ENCODE measurements around the gene NOL8.

The NOL8 gene

GRCh38 chr9:92312887-92313623 lies 12.1 kb downstream of the NOL8 start:
- in situ Hi-C loops (cut with MboI; ENCODE audit: low sequenced_read_pairs): no loop called here

- in situ Hi-C loops (cut with MboI; ENCODE audit: low sequenced_read_pairs): no loop called here
Measured at GRCh38 chr9:92310562-92310961, 14.6 kb downstream of the NOL8 start.

DNA sequence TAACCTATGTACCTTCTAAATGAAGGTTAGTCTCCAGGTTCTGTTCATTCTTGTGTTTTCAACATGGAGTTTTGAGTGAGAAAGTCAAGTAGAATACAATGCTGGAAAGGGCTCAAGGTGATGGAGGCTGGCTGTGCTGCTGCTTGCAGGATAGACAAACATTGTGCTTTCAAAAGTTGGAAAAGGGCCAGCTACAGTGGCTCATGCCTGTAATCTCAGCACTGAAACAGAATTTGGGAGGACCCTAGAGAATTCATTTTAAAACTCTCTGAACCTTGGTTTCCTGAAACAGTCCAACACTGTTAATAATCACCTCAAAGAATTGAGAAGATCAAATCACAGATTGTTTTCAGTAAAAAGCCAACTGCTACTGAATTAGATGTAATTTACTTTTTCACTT lies 16.3 kb downstream of the NOL8 start:
- in situ Hi-C loops (cut with MboI; ENCODE audit: low sequenced_read_pairs): no loop called here

- in situ Hi-C loops (cut with MboI; ENCODE audit: low sequenced_read_pairs): no loop called here
Measured at GRCh38 chr9:92300936-92301335, 24.2 kb downstream of the NOL8 start.

DNA sequence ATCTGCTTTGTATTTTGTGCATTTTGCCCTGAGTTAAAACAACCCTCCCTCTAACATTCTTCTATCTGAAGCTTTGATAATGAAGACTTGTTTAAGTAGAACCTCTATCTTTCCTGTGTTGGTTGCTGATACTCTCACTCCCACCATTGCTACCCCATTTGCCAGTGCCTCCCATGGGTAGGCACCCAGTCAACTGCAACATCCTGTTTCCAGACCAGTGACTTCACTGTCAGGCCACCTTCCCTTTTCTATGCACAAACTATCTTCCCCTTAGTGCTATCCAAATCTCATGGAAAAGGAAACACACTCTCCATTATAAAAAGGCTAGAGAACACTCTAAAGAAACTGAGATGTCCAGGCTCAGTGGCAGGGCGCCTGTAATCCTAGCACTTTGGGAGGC lies 26.0 kb downstream of the NOL8 start:
- in situ Hi-C loops (cut with MboI; ENCODE audit: low sequenced_read_pairs): no loop called here

- in situ Hi-C loops (cut with MboI; ENCODE audit: low sequenced_read_pairs): no loop called here
Measured at GRCh38 chr9:92298036-92298435, 27.1 kb downstream of the NOL8 start.

GRCh38 chr9:92297611-92298010 lies 27.5 kb downstream of the NOL8 start:
- in situ Hi-C loops (cut with MboI; ENCODE audit: low sequenced_read_pairs): no loop called here

DNA sequence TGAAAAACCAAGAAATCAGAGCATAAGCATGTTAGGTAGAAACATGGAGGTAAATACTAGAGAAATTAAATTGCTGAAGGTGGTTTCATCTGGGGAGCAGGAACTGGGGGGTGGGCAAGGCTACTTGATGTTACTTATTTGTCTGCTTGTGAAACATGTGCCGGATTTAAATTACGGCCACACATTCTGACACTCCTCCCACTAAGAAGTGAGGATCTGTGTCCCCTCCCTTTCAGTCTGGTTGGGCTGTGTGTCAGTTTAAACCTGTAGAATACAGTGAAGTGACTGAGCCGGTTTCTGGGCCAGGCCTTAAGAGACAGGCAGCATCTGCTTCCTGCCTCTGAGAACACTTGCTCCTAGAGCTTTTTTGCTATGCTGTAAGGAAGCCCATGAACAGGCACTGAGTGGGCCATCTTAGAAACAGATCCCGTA lies 29.3 kb downstream of the NOL8 start:
- in situ Hi-C loops (cut with MboI; ENCODE audit: low sequenced_read_pairs): no loop called here

DNA sequence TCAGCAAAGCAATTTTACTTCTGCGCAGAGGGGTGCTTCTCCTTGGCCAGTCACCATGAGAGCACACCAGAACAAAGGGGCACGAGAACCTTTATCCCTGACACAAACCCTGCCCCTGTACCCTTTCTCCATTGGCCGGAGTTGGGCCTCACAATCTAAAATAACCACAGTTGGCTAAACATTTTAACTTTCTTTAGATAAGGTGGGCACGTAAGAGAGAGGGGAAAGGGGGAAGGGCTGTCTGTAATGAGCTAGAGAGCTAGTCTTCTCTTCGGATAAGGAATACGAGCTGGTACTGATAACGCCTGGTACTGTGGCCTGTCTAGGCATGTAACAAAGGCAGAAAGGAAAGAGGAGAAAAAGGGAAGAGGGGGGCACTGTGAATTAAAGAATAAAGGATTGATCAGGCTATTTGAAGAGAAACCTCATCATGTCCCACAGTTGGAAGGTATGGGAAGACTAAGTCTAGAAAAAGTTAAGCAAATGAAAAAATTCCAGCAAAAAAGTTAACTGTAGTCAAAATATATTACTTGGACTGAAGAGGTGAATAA lies 29.8 kb downstream of the NOL8 start:
- in situ Hi-C loops (cut with MboI; ENCODE audit: low sequenced_read_pairs): no loop called here

DNA sequence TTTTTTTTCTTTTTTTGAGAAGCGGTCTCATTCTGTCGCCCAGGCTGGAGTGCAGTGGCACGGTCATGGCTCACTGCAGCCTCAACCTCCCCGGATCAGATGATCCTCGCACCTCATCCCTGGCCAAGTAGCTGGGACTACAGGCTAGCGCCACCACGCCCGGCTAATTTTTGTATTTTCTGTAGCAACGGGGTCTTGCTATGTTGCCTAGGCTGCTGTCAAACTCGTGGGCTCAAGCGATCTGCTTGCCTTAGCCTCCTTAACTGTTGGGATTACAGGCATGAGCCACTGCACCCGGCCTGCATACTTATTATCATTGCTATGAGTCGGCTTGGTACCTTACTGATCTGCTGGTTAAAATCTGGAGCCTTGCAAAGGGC lies 30.9 kb downstream of the NOL8 start:
- in situ Hi-C loops (cut with MboI; ENCODE audit: low sequenced_read_pairs): no loop called here

GRCh38 chr9:92293452-92294296 lies 31.5 kb downstream of the NOL8 start, which contains the start of gene IARS1:
IARS1 (minus strand) TSS chr9:92293697; CDS start chr9:92289419, 4,278 bp downstream.
- in situ Hi-C loops (cut with MboI; ENCODE audit: low sequenced_read_pairs): no loop called here

- in situ Hi-C loops (cut with MboI; ENCODE audit: low sequenced_read_pairs): no loop called here
Measured at GRCh38 chr9:92293075-92293354, 32.1 kb downstream of the NOL8 start.

DNA sequence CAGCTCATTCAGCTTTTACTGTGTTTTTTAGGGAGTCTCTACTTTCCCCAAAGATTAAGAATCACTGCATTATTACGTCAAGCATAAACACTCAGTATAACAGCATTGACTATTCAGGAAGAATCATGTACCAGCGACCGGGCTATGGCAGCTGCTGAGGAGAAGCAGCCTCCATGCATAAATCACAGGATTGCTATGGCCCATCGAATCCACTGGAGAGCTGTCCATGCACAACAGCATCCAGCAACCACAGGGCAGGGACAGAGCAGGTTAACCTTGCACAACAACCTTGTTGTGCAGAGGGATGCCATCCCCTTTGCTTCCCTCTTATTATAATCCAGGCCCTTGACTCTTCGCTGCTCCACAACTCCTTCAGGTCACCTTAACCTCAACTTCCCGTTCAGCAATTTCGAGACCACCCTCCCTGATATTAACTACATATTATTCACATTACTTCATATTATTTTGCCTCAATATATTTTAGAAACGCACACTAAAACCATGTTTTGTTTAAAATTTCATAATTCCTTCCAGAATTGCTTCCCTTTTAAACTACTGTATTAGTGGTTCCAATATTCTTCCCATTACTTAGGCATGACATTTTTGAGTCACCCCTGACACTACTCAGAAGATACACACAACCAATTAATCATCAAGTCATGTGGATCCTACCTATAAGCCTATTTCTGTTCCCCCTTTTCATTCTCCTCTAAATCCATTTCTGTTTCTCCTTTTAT lies 32.6 kb downstream of the NOL8 start:
- in situ Hi-C loops (cut with MboI; ENCODE audit: low sequenced_read_pairs): no loop called here

DNA sequence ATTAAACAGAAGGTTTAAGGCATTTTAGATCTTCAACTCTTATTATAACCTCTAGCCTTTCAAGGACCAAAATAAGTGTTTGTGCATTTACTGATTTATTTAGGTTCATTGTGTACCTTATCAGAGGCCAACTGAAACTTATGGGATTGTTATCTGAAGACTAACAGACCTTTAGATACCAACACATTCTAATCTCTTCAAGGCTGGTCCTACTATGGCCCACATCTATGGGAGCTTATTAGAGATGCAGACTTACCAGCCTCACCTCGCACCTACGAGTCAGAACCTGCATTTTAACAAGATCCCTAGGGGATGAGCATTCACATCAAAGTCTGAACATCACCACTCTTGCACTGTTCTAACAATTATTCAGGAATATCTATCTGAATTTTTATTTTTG lies 33.6 kb downstream of the NOL8 start:
- in situ Hi-C loops (cut with MboI; ENCODE audit: low sequenced_read_pairs): no loop called here

DNA sequence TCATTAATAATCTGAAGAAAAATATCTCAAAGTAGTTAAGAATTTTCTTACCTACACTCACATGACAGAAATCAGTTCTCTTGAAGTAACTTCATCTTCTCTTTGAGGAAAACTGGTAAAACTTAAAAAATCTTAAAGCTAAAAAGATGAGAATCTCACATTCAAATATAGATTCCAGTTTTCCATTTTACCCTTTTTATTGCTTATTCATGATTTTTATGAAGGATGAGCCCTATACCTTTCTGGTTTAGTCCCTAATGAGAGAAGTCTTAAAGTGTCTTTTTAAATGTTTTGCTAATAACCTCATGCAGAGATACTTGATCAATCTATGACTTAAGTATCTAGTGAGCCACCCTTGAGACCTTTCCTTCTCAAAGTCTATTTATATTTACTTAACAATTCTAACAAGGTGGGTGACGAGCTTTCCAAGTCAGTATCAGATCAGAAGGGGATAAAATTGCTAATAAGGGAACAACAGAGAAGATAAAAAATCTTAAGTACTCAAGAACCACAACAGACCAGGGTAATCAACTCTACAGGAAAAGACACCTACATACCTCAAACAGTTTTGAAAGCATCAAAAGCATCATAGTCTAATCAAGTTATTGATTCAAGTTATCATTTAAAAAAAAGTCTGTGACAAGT lies 34.2 kb downstream of the NOL8 start:
- in situ Hi-C loops (cut with MboI; ENCODE audit: low sequenced_read_pairs): no loop called here

DNA sequence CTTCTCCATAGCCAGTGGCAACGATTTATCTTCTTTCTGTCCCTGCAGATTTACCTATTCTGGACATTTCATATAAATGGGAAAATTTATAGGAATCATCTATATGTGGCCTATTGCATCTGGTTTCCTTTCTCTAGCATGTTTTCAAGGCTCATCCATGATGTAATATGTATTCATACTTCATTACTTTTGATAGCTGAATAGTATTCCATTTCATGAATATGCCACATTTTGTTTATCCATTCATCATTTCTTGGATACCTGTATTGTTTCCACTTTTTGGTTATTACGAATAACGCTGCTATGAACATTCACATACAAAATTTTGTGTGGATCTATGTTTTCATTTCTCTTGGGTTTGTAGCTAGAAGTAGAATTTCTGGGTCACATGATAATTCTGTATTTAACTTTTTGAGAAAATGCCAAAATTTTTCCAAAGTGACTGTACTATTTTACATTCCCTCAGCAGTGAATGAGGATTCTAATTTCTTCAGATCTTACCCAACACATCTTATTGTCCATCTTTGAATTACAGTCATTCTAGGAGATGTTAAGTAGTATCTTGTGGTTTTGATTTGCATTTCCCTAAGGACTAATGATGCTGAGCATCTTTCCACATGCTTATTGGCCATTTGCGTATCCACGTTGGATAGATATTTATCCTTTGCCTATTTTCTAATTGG lies 35.3 kb downstream of the NOL8 start:
- in situ Hi-C loops (cut with MboI; ENCODE audit: low sequenced_read_pairs): no loop called here

DNA sequence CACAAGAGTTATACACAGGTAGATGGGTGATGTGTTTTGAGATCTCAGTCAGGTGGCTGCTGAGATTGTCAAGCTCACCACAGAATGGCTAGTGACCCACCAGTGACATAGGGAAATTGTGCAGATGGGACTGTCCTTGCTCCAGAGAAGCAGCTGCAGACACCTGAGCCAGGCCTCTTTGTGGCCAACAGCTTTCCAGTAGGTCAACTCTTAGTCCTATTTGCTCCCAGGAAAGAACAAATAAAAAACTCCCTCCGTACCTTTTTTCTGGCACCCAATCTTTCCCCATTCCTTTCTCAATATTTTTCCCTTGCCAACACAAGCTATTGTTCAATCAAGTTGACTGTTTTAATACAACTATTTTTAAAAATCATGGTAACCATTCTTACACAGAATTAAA lies 45.8 kb downstream of the NOL8 start:
- in situ Hi-C loops (cut with MboI; ENCODE audit: low sequenced_read_pairs): no loop called here

DNA sequence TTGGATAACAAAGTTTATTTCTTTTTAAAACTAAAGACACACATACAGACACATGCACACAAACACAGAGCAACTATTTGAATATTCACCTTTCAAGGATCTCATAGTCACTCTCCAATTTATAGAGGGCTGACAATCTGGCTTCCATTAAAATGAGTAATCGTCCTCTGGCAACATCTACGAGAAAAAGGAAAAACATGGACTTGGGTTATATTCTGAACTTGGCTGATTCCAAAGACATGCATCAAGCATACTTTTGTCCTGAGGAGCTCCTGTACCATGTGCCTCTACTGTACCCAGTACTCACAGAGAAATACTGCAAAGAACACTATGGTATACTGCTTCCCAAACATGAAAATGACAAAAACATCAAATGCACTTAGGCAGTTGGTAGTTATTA lies 47.0 kb downstream of the NOL8 start:
- in situ Hi-C loops (cut with MboI; ENCODE audit: low sequenced_read_pairs): no loop called here

DNA sequence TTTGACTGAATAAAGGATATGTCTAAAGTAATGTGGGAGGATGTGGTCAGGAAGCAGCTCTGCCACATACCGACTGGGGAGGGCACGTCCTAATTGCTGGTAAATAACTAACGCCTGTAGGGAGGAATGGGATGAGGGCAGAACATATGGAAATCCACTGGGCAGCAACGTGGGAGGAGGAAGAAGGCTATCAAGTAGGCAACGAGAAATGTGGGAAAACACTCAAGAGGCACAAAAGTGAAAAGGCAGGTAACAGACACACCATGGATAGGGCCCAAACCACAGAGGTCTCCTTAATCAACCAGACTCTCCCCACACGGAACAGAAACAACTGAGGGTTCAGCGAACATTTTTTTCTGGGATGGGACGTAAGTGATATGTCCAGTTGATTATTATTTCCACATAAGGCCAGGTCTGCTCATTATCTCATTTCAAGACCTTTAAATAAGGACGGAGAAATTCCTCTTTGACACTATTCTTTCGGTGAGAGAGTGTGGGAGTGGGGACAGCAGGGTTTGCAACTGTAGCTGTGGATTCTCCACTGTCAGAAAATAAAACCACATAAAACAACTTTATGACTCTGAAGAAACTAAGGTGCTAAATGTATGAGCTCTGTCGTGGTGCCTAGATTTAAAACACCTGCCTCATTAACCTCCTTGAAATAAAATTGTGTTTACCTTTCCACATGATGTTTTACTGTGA lies 48.7 kb downstream of the NOL8 start:
- in situ Hi-C loops (cut with MboI; ENCODE audit: low sequenced_read_pairs): no loop called here

DNA sequence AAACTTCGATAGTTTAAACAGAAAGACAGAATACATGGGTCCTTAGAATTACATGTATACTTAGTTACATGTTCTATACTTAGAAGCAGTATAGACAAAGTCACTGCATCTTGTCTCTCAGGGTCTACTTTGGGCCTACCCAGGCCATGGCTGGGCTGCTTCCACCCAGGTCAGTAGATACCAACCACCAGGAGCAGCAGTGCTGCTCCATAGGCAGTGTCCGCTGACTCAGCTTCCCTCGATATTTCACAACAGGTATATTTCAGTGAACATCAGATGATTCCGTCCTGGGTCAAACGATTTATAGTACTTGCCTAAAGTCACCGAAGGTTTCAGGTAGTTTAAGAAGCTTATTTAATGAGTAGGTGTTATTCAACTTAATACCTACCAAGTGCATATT lies 49.6 kb downstream of the NOL8 start:
- in situ Hi-C loops (cut with MboI; ENCODE audit: low sequenced_read_pairs): no loop called here
